DMS53 (cell line): ENCODE results near the gene ZNF490.
A peak's percentile ranks its signal among the peaks of the same experiment; 100 is the strongest.
"Not testable (repeated sequence)": the region's sequence is repeated elsewhere in the genome, so short reads cannot be mapped to it uniquely, and the experiment has no call there.

Experiments used
- DNase-seq: peaks from one replicate; lab custom pipeline; 2025; lab: John Stamatoyannopoulos, UW

ZNF490 gene

DNA sequence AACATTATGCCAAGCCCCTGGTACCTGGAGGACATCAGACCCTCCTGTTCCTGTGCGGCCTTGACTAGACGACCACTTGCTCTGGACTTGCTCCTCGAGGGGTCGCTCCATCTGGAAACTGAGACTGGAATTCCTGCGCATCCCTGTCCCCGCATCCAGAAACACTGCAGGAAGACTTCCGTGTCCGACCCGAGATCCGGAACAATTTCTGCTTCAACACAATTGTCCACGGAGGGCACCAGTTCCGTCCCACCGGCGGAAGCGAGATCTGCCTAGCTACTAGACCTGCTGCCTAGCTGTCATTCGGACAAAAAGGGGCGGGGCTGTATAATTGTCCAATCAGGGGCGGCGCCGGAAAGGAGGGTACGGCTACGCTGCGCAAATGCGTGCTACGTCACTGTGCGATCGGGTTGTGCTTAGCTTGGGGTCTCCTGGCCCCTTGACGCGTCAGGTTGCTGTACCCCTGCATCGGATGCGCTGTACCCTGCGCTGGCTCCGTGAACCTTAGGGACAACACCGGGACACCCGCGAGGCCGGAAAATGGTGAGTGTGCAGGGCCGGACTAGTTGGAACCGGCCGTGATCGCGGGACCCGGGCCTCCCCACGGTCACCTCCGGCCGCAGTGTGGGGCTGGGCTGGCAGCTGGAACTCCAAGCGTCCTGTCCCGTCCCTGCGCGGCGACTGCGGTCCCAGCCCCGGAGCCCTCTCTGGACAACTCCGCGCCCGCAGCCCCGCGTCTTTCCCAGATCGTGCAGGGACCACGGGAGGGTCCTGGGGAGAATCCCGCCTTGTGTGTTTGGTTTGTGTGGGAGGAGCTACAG is at the start of gene ZNF490, which contains the start of gene ZNF791:
ZNF490 (minus strand) TSS at position 274 of the 821 bp plus-strand sequence; CDS start at position 141, 133 bp downstream.
ZNF791 (plus strand) TSS at position 381 of the 821 bp plus-strand sequence; CDS start at position 541, 160 bp downstream.
- peak; percentile 97 for DNase-seq

DNA sequence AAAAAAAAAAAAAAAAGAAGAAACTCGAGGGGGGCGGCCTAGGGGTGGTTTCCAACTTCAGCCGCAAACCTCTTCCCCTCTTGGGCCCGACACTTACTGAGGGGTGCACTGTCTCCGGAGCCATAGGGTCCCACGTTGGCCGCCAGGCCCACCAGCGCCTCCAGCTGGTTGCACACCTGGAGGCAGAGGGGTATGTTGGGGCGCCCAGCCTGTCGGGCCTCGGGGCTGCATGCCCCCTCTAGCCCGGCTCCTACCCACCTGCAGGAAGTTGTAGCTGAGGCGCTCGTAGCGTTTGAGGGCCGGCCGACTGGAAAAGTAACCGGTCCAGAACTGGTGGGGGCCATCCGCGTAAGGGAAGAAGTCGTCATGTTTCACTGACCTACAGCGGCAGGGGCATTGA is 47.4 kb upstream of the ZNF490 start:
- DNase-seq, result no peak

DNA sequence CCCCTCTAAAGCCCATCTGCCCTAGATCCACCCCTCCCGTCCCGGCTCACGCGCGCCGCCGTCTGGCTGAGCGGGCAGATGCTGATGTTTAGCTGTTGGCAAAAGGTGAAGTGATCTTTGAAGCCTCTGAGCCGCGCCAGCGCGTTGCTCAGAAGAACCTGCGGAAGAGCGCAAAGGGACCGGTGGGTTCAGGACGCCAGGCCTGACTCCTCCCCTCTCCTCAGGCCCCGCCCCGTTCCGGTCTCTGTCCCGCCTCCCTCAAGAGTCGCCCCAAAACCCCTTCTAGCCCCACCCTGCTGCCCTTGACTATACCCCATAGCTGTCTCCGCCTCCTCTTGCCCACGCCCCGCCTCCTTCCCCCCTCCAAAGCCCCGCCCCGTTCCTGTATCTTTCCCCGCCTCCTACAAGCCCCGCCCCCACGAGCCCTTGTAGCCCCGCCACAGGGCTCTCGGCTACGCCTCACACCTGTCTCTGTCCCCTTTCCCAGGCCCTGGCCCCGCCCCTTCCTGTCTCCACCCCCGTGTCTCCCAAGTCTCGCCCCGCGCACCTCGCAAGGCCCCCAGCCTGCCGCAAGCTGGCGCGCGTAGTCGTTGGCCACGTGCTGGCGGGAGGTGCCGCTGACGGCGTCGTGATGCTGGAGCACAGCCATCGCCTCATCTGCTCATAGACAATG is 46.4 kb upstream of the ZNF490 start:
- no peak for DNase-seq

DNA sequence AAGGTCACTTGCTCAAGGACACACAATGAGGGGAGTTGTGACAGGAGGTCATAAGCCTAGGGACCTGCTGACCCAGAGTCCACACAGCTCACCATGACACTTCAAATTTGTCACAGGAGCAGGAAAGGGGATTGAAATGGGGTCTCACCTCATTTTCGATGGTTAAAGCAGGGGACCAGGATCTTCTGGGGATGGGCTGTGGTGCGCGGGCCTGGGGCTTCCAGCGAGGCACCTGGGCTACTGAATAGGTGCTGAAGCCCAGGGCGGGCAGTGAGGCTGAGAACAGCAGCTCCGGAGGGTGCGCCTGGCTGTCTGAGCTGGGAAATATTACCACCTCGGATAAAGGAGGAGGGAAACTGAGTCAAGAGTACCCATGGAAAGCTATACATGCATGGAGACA is 44.9 kb upstream of the ZNF490 start:
- no peak for DNase-seq

- DNase-seq, result no peak
Measured at GRCh38 chr19:12652219-12652618, 41.6 kb upstream of the ZNF490 start.

- no peak for DNase-seq
Measured at GRCh38 chr19:12649941-12650340, 39.3 kb upstream of the ZNF490 start.

GRCh38 chr19:12648088-12648487 is 37.5 kb upstream of the ZNF490 start:
- peak; percentile 79 for DNase-seq

DNA sequence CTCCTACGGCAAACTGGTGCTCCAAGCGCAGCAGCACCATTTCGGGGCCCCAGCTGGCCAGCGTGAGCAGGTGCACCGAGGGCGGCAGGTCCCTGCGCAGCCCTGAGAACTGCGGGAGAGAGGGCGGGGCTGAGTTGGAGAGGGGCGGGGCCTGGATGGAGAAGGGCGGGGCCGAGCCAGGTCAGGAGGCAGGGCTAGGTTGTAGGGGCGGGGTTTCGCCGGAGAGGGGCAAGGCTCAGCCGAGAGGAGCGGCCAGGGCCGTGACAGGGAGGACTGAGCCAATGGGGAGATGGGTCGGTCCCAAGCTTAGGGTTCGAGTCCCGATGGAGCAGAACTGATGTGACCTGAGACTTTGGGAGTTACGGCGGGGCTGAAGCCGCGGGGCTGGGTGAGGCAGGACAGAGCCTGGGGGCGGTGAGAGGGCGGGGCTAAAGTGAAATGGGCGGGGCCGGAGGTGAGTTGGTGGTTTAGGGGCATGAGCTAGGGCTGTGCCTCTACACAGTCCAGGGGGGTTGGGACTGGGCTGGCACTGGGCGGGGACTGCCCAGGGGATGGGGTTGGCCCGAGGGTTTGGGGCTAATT is 37.0 kb upstream of the ZNF490 start:
- DNase-seq, result peak; percentile 92

- peak; percentile 81 for DNase-seq
Measured at GRCh38 chr19:12647047-12647446, 36.4 kb upstream of the ZNF490 start.

DNA sequence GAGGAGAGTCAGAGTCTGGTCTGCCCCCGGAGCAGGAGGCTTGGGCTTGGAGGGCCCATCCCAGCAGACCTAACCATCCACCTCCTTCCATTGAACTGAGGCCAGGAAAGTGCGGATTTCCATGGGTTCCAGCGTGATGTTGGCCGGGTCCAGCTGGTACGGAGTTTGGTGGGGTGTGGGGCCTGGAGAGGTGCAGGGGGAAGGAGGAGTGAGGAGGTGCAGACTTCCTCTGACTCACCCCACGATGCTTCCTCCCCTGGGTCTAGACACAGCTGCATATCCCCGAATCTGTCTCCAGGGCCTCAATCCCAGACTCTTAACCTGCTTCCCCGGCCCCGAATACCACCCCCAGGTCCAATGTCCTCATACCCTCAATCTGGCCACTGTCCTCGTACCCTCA is 35.9 kb upstream of the ZNF490 start:
- DNase-seq, result no peak

GRCh38 chr19:12643716-12644115 is 33.1 kb upstream of the ZNF490 start:
- not testable (repeated sequence) for DNase-seq

- DNase-seq, result no peak
Measured at GRCh38 chr19:12642506-12642905, 31.9 kb upstream of the ZNF490 start.

- DNase-seq, result no peak
Measured at GRCh38 chr19:12641456-12641855, 30.8 kb upstream of the ZNF490 start.

DNA sequence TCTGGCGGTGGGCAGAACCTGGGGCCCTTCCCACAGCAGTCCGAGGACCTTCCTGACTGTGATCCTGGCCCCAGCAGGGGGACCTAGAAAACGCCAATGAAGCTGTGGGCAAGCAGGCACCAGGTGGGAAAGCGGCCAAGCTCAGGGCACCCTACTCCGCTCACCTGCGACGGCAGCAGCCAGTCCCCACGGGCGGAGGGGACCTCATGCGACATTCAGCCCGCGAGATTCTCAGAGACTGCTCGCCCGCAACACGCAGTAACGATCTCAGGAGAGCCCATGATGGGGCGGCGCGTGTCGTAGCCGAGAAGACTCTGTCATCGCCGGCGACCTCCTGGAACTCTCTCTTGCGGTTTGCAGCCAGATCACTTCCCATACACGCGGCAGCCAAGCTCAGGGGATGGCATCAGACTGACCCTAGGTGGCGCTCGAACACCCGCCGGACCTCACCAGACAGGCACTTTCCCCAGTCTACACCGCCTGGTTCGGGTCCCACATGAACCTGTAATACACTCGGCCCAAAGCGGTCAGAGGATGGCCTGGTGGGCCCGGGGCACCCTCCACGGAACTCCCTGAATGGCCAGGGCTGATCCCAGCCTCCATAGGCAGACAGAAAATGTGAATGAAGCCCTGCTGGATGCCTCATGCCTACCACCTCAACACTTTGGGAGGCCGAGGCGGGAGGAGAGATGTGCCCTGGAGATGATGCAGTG is 29.4 kb upstream of the ZNF490 start:
- DNase-seq, result peak; percentile 84

GRCh38 chr19:12638611-12639182 is 28.1 kb upstream of the ZNF490 start:
- DNase-seq, result no peak

- DNase-seq, result peak; percentile 74
Measured at GRCh38 chr19:12636631-12637030, 26.0 kb upstream of the ZNF490 start.

DNA sequence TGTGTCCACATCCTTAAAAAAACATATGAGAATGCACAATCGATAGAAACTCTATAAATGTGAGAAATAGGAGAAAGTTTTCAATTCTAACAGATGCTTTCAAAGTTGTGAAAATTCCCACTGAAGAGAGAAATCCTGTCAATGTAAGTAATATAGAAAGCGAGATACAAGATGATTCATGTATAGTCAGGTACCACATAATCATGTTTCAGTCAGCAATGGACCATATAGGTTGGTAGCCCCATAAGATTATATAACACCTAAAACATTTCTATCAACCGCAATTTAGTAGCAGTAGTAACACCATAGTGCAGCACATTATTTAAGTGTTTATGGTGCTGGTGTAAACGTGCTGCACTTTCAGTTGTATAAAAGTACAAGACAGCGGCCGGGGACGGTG is 18.6 kb upstream of the ZNF490 start:
- no peak for DNase-seq

- peak; percentile 16 for DNase-seq
Measured at GRCh38 chr19:12628040-12629022, 17.7 kb upstream of the ZNF490 start.

- no peak for DNase-seq
Measured at GRCh38 chr19:12626958-12627357, 16.3 kb upstream of the ZNF490 start.

GRCh38 chr19:12623361-12624031 is 12.9 kb upstream of the ZNF490 start:
- no peak for DNase-seq
